SH-SY5Y (cell line): ENCODE results near the gene ITGB5.

Experiments used
- GATA2 ChIP-seq: IDR thresholded peaks from 2 replicates; pipeline ENCODE4 v1.6.1; 2011; ENCODE audit warnings: mild to moderate bottlenecking, low read depth, low read length
- GATA3 ChIP-seq: IDR thresholded peaks from 2 replicates; pipeline ENCODE4 v1.6.1; 2011; ENCODE audit warnings: low read depth, mild to moderate bottlenecking, low read length, moderate library complexity

DNA sequence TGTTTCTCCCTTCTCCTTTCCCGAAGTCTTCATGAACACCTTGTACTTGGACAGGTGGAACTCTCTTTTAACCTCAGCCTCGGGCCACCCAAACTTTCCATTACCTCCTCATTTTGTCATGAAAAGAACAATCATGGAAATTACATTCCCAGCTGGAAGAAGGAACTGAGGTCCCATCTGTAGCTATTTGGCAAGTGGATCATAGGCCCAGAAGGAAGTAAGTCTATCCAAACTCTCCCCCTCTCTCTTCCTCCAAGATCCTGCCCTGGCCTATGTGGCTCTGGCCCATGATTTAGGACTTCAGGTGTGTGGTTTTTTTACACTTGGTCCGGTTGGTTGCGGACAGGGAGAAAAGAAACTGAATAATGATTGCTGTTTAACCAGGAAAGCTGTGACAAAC, 44.1 kb downstream of the ITGB5 start:
- TF ChIP-seq GATA3: no peak
- no peak for TF ChIP-seq GATA2
